Coronary artery (tissue), 2 donors: ENCODE results near the gene DECR2.

Experiments
- DNase-seq: peaks from one replicate; pipeline ENCODE4 v3.0.0-alpha.2; 2017; ENCODE audit warnings: low spot score
- H3K27ac ChIP-seq, 2 donors: fragments of 200-600 bp; sonication (generic); one replicate each; pipeline ENCODE4 v1.5.1; 2016 to 2019
- H3K4me3 ChIP-seq: fragments of 200-600 bp; sonication (generic); 2 replicates; pipeline ENCODE4 v1.5.1; 2016; ENCODE audit warnings: mild to moderate bottlenecking, moderate library complexity
- TF ChIP-seq, protein P1 (sequence below): fragments of 200-600 bp; sonication (generic); IDR thresholded peaks from one replicate; pipeline ENCODE4 v1.5.1; 2019; ENCODE audit warnings: antibody characterized with exemption

The DECR2 gene

DNA sequence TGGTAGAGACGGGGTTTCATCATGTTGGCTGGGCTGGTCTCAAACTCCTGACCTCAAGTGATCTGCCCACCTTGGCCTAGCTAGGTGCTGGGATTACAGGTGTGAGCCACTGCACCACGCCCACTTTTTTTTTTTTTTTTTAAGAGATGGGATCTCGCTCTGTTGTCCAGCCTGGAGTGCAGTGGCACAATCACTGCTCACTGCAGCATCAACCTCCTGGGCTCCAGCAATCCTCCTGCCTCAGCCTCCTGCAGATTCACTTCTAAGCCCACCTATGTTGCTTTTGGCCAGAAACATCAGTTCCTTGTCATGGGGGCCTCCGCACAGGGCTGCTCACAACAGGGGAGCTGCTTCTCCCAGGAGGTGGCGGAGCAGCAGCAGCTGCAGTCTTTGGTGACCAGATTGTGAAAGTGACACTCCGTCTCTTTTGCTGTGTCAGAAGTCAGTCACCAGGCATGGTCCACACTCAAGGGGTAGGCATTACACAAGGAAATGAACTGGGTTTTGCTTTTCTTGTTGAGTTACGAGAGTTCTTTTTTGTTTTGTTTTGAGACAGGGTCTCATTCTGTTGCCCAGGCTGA, 9.1 kb upstream of the DECR2 start:
- Histone ChIP-seq H3K4me3 (no peak overlapping the region), H3K27ac (no peak overlapping the region)
- TF ChIP-seq, protein P1, sequence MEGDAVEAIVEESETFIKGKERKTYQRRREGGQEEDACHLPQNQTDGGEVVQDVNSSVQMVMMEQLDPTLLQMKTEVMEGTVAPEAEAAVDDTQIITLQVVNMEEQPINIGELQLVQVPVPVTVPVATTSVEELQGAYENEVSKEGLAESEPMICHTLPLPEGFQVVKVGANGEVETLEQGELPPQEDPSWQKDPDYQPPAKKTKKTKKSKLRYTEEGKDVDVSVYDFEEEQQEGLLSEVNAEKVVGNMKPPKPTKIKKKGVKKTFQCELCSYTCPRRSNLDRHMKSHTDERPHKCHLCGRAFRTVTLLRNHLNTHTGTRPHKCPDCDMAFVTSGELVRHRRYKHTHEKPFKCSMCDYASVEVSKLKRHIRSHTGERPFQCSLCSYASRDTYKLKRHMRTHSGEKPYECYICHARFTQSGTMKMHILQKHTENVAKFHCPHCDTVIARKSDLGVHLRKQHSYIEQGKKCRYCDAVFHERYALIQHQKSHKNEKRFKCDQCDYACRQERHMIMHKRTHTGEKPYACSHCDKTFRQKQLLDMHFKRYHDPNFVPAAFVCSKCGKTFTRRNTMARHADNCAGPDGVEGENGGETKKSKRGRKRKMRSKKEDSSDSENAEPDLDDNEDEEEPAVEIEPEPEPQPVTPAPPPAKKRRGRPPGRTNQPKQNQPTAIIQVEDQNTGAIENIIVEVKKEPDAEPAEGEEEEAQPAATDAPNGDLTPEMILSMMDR: no peak
- no peak for DNase-seq

DNA sequence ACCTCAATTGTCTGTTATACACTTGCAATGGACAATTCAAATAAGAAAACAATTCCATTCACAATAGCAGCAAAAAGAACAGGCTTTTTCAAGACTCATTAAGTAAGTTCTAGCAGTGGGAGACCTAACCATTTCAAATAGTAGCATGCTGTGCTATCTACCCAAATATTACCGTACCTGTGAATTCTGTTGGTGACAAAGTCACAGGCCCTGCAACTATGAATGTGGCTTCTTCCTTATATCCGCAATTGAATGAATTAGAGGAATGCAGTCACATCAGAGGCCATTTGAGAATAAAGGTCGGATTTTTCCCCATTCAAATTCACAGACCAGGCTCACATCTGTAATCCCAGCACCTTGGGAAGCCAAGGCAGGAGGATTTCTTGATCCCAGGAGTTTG, 5.5 kb upstream of the DECR2 start:
- no peak for DNase-seq
- Histone ChIP-seq H3K4me3 (peak overlapping the region; percentile 82), H3K27ac (peak overlapping the region; percentile 65 to 92)
- TF ChIP-seq, protein P1: no peak

DNA sequence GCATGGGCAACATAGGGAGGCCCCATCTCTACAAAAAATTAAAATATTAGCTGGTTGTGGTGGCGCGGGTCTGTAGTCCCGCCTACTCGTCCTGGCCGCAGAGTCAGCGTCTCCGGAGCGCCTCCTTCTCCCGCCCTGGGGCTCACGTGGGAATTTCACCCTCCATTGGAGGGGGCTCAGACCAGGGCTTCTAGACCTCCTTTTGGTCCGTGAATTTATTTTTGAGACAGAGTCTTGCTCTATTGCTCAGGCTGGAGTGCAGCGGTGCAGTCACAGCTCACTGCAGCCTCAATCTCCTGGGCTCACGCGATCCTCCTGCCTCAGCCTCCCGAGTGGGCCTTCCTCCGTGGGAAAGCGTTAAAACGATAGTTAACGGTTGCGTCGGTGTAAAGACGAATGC, 5.1 kb upstream of the DECR2 start:
- peak overlapping the region; percentile 65 to 92 for H3K27ac ChIP-seq
- no peak for DNase-seq
- TF ChIP-seq, protein P1: no peak
- peak overlapping the region; percentile 82 for H3K4me3 ChIP-seq

DNA sequence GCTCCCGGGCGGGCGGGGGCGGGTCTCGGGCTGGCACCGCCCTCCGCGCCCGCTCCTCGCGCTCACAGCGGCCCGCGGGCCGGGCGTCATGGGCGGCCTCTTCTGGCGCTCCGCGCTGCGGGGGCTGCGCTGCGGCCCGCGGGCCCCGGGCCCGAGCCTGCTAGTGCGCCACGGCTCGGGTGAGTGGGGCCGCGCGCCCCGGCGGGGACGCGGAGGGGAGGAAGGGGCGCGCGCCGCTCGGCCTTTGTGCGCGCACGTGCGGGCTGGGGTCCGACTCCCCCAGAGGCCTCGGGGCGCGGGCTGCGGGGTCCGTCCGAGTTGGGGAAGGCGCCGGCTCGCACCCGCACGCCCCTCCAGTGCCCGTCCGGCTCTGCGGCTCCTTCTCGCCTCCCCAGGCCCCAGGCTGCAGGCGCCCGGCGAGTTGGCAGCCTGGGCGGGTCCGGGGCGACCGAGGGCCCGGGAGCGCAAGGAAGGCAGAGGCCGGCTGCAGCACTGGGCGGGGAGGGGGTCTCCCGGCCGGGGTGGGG, 4.5 kb upstream of the DECR2 start, which contains the start of gene NME4:
NME4 (plus strand) TSS at position 65 of the 527 bp plus-strand sequence; CDS start at position 89, 24 bp downstream.
- Histone ChIP-seq H3K27ac (peak within 1 kb of the TSS; percentile 65 to 92), H3K4me3 (peak within 1 kb of the TSS; percentile 82)
- TF ChIP-seq, protein P1: no peak
- no peak for DNase-seq

DNA sequence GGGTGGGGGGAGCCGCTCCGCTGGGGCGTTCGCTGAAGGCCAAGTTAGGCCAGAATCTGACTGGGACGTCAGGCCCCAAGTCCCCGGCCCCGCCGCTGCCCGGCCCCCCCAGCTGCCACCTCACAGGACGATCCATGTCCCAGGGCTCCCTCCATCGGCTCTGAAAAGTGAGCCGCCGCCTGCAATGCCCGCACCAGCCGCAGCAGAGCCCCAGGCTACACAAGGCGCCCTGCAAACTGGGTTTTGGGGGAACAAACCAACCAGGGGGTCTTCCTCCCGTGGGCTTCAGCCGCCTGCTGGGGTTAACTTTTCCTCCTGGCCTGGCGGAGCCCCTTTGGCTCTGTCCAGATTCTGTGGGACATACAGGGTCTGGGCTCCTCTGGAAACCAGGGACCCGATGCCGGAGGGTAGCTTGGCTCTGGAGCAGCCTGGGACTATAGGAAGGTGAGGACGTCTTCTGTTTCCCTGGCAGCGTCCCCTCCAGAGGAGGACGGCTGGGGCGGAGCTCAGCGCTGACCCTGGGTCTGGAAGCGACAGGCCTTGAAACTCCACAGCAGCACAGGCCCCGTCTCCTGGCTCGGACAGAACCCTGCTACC, 3.9 kb upstream of the DECR2 start:
- H3K27ac ChIP-seq: peak overlapping the region; percentile 65 to 92
- peak overlapping the region; percentile 82 for H3K4me3 ChIP-seq
- TF ChIP-seq, protein P1: no peak
- DNase-seq: peak; percentile 91

DNA sequence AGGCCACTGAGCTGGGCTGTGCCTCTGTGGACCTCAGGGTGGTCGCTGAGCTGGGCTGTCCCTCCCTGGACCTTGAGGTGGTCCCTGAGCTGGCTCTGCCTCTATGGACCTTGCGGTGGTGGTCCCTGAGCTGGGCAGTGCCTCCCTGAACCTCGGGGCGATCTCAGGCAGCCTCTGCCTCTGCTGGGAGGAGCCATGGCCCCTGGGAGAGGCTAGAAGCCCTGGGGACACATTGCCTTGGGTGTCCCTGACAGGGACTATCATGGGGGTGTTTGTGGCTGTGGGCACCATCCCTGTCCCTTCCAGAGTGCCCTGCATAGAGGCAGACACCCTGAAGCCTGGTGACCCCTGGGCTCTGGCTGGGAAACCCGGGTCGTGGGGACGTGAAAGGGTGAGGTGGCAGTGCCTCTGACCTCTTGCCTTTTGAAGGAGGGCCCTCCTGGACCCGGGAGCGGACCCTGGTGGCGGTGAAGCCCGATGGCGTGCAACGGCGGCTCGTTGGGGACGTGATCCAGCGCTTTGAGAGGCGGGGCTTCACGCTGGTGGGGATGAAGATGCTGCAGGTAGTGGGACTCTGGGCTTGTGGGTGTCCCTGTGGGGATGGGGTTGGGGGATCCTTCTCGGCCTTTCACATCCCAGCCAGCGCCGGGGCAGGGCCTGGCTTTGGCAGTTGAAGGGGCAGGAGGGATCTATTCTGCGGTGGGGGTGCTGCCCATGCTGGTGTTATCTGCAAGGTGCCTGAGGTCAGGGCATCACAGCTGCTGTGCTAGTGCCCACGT, 2.9 kb upstream of the DECR2 start:
- TF ChIP-seq, protein P1: no peak
- Histone ChIP-seq H3K27ac (peak overlapping the region in 1 of 2 donors; percentile 92), H3K4me3 (no peak overlapping the region)
- no peak for DNase-seq
